ENCODE measurements around the gene UBTD1.
"Not testable (repeated sequence)": the region's sequence is repeated elsewhere in the genome, so short reads cannot be mapped to it uniquely, and the experiment has no call there.

The UBTD1 gene

DNA sequence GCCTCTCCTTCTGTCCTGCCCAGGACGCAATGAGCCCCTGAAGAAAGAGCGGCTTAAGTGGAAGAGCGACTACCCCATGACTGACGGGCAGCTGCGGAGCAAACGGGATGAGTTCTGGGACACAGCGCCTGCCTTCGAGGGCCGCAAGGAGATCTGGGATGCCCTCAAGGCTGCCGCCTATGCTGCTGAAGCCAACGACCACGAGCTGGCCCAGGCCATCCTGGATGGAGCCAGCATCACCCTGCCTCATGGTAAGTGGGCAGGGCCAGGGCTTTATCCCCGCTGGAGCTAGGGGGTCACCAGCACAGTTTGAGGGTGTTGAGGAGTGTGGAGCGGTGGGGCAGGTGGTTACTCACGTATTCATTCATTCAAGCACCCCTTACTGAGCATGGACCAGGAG, 69.2 kb downstream of the UBTD1 start:
- DNase-seq, result no peak

DNA sequence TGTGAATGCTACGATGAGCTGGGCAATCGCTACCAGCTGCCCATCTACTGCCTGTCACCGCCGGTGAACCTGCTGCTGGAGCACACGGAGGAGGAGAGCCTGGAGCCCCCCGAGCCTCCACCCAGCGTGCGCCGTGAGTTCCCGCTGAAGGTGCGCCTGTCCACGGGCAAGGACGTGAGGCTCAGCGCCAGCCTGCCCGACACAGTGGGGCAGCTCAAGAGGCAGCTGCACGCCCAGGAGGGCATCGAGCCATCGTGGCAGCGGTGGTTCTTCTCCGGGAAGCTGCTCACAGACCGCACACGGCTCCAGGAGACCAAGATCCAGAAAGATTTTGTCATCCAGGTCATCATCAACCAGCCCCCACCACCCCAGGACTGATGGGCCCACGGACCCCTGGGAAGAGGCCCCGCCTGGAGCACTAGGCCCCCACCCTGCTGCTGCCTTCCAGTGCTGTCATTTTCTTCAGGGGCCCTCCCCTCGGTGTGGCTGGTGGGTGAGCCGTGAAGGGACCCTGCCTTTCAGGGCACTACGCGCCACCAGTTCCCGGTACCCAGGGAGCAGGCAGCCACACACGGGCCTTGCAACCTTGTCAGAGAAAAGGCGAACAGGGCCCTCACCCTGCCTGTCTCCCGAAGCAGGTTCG, 71.5 kb downstream of the UBTD1 start:
- DNase-seq, result no peak

DNA sequence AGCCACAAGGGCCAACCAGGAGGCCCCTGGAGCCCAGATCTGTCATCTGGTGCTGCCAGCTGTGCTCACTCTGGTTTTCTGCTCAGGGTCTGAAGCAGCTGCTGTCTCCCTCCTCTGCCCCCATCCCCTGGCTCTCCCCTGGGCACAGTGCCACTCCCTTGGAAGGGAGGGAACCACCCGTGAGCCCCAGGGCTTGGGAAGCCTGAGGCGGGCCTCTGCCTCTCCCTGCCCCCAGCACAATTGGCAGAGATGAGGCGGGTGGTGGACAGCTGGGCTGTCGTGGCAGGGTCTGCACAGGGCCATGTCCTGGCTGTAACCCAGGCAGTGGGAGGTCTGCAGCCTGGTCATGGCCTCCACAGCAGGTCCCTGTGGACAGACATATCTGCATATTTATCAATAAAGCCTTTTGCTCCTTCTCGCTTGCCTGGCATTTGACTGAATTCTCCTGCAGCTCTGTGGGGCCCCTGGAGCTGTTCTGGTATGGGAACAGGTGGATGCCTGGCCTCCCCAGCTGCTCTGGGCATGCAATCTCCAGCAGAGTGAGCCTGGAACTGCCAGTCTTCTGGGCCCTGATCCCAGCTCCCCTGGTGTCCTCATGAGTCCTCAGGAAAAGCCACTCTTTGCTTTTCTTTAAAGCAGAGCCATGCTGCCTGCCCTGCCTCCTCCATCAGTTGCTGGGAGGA, 72.2 kb downstream of the UBTD1 start:
- no peak for DNase-seq

DNA sequence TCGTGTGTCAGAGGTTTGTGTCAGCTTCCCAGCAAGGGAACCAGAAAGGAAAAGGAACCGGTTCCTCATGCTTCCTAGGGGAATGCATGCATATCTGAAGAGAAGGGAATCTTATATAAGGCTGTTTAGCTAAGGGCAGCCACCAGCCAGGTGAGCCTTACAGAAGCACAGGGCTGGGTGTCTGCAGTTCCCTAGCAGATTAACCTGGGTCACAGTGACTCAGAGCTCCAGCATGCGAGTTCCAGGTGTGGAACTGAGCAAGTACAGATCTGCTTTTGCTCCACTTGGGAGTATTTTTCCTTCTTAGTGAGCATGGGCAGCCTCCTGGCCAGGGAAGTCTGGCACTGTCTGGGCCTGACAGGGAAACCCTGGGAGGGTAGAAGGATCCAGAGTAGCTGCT, 72.9 kb downstream of the UBTD1 start:
- no peak for DNase-seq

DNA sequence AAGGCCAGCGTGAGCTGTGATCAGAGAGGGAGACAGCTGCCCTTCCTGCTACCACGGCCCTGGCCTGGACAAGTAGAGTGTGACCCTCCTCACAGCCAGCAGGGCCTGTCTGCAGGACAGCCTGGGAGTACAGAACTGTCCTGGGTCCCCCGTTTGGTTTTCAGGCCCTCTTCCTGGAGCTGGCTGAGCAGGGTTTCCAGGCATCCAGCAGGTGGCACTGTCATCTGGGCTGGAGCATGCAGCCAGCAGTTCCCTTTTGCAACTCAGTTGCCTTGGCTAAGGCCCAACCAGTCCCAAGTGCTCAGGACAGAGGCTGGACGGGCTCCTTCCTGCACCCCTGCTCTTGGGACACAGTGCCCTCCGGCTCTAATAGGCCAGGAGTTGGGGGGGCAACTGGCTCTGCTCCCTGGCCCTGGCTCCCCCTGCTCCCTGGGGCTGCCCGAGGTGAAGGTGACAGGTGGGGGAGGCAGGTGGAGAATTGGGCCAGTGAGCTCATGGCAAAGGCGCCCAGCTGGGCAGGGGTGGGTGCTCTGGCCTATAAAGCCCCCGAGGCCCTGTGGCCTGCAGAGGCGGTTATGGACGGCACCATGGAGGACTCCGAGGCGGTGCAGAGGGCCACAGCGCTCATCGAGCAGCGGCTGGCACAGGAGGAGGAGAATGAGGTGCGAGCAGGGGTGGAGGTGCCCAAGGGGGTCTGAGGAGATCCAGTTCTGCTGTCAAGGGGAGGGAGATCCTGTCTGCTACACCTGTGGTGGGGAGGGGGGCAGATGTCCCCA, 73.7 kb downstream of the UBTD1 start, which contains the start of gene ANKRD2:
TSS of gene ANKRD2 (plus strand) at position 566 of the 776 bp plus-strand sequence. CDS start at position 576, 10 bp downstream.
- peak; percentile 7 for DNase-seq

DNA sequence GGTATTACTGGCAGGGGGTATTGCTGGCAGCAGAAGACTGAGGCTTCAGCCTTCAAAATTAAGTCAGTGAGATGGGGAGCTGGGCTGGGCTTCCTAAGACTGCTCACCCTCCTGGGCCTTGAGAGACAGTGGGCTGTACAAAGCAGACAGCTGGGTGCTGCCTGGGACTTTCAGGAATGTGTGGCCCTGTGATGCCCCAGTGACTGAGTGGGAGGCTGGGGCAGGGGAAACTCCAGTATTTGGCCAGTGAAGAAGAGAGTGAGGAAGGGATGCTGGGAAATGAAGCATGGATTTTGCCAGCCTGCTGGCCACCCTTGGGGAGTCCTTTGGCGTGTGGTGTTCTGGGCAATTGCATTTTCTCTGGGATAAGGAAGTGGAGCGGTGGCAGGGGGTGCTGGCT, 74.3 kb downstream of the UBTD1 start:
- no peak for DNase-seq

DNA sequence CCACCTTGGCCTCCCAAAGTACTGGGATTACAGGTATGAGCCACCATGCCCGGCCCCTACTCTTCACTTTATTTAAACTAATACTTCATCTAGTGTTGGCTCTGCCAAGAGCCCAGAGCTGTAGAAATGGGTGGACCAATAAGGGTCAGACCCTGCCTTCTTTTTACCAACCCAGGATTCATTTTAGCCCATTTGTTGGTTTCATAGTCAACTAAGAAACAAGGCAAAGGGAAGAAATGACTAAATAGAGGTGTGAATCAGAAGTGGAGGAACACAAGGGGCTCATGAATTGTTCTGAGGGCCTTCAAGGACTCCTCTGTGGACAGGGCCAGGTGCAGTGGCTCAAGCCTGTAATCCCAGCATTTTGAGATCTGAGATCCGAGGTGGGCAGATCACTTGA, 74.9 kb downstream of the UBTD1 start:
- no peak for DNase-seq

DNA sequence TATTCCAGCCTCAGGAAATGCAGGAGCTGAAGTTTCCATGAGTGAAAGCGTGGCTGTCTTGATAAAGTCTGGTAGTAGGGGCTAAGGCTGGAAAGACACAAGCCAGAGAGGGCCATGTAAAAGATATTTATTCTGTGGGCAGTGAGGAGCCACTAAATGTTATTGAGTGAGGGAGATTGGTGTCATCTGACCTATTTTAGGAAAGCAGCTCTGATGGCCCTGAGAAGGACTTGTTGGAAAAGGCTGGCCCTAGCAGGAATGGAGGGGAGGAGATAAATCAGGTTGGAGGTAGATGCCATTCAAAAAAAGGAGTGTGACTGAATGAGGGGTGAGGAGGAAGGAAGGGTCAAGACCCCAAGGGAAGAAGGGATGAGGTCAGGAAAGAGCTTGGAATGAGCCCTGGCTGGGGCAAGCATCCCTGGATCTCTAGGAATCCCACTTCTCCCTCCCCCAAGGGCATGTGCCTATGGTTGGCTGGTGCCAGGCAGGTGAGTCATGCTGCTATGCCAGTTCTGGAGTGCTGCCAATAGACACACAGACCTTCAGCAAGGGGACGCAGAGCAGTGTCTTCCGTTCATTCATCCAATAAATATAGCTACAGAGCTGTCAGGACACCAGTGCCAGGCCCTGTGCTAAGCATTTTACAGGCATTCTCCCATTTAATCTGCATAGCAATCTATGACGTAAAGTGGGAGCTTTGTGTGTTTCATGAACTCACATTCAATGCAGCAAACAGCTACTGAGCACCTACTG, 75.8 kb downstream of the UBTD1 start:
- DNase-seq, result no peak

DNA sequence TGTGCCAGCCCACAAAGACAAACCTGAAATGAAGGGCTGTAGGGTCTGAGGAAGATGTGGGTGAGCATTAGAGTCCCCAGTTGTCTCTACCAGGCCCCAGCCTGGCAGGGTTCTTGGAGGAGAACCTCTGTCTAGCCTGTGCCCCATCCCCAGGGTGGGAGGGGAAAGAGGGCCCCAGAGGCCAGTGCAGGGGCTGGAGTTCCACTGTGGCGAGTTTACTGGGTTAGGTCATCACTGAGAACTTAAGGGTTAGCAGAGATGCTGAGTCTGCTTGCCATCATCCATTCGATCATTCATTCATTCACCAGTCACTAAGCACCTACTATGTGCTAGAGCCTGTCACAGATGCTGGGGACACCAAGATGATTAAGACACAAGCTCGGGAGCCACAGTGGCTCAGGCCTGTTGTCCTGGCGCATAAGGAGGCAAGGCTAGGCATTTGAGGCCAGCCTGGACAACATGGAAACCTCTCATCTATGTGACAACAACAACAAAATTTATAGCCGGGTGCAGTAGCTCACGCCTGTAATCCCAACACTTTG, 76.5 kb downstream of the UBTD1 start:
- DNase-seq, result no peak

DNA sequence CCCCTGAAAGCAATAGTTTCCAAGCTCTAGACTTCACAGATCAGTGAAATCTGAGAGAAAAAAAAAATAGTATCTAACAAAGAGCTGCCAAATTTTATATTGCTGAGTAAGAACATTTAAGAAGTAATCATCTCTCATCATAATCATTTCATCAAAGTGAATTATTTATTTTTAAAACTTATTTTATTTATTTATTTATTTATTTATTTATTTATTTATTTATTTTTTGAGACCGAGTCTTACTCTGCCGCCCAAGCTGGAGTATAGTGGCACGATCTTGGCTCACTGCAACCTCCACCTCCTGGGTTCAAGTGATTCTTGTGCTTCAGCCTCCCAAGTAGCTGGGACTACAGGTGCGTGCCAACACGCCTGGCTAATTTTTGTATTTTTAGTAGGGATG, 77.8 kb downstream of the UBTD1 start:
- DNase-seq, result not testable (repeated sequence)

DNA sequence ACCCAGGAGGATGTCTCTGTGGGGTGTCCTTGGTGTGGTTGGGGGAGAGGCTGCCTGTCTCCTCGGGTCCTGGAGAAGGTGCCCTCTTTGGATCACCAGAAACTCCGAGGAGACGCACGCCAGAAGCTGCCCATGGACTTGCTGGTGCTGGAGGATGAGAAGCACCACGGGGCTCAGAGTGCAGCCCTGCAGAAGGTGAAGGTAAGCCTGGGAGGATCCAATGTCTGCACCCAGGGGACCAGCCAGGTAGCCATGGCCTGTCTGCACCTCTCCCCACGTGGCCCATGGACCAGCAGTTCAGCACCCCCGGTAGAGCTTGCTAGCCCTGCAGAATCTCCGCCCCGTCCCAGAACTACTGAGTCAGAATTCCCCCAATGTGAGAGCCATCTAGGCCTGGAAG, 79.0 kb downstream of the UBTD1 start:
- DNase-seq, result no peak

DNA sequence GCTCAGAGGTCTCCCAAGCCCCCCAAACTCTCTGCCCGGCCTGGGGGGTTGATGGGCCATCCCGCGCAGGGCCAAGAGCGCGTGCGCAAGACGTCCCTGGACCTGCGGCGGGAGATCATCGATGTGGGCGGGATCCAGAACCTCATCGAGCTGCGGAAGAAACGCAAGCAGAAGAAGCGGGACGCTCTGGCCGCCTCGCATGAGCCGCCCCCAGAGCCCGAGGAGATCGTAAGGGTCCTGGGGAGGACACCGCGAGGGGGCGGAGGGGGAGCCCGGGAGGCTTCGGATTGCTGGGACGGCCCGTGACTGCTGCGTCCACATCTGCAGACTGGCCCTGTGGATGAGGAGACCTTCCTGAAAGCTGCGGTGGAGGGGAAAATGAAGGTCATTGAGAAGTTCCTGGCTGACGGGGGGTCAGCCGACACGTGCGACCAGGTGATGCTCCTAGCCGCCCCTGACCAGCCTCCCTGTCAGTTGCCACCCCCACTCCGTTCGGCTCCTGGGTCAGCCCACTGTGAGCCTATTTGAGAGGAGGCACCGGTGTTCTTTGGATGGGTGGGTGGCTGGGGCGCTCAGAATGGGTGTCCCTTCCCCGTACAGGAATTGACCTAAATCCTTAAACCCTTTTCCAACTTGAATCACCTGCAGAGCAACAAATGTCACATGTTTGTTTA, 79.6 kb downstream of the UBTD1 start:
- no peak for DNase-seq

DNA sequence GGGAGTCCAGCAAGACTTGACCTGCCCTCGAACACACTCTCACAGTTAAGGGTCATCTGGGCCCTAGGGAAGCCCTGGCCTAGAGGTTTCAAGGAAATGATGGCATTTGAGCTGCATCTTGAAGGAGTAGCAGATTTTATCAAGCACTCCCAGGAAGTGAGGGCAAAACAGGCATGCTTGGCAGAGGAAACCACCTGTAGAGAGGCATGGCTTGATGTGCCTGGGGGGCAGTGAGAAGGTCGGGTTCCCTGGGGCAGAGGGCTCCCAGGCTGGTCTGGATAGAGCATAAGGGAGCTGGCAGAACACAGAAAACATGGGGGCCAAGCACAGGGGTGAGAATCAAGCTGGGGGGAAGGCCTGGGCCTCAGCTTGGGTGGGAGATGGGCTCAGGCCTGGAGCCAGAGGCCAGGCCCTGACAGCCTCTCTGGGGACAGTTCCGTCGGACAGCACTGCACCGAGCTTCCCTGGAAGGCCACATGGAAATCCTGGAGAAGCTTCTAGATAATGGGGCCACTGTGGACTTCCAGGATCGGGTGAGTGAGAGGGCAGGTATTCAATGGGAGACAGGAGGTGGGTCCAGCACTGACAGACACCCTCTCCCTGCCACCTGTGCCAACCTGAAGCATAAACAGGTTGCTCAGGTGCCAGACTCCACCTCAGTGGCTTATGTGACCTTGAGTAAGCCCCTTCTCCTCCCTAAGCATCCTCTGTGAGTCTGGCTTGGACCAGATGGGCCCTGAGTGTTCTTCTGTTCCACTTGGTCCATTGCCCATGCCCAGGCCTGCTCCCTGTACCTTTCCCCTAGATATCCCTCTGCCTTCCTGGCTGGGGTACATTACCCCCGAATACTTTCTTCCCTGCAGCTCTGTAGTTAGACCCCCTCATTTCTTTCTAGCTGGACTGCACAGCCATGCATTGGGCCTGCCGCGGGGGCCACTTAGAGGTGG, 82.0 kb downstream of the UBTD1 start:
- no peak for DNase-seq

DNA sequence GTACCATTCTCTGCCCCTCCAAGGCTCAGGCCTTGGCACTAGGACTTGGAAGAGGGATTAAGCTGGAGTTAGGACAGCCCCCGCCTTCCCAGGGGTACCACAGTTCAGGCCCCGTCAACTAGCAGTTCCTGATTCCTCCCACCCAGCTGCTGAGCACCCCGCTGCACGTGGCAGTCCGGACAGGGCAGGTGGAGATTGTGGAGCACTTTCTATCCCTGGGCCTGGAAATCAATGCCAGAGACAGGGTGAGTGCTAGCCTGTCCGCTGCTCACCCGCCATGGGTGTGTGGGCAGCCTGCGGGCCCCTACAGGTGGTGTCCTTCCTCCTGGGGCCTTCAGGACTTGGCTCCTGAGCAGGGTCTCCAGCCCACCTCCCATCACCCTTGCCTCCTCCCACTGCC, 83.4 kb downstream of the UBTD1 start:
- no peak for DNase-seq

DNA sequence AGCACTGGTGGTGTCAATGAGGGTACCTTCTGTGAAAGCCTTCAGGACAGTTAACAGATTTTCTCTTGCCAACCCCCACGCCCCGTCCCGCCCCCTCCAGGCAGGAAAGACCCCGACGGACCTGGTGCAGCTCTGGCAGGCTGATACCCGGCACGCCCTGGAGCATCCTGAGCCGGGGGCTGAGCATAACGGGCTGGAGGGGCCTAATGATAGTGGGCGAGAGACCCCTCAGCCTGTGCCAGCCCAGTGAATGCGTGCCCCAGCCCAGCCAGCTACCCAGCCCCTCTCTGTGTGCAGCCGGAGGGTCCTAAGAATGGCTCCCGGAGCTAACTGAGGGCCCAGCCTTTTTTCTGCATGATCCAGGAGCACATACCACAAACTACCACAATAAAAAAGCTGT, 84.8 kb downstream of the UBTD1 start:
- DNase-seq, result no peak

DNA sequence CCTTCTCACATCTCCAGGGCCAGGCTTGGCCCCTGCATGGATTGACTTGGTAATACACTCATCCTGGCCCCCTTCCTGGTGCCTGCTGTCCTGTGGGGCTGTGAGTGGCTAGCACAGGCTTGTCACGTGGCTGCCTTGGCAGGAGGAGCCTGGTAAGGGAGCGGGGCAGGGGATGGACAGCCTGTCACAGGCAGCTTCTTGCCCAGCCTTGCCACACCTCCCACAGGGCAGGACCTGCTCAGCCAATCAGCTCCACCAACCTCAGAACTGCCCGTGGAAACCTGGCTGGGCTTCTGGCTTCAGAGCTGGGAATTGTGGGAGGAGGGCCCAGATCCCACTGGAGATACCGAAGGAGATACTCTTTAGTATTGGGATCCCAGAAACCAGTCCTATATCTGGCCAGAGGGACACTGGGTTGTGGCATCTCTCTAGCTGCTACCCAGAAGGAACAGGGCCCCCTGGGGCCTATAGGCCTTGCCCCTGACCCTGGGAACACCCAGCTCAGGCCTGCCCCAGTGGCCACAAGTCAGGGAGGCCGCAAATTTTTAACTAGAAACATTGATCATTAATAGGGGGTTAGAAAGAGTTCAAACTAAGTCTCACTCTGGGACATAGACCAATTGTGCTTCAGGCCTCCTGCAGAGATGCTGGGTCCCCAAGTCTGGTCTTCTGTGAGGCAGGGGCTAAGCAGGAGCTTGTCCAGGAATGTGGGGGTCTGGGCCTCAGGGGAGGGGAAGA, 85.5 kb downstream of the UBTD1 start, which contains the start of gene HOGA1:
TSS of gene HOGA1 (plus strand) at position 330 of the 738 bp plus-strand sequence. CDS start at position 645, 315 bp downstream.
- DNase-seq, result no peak

DNA sequence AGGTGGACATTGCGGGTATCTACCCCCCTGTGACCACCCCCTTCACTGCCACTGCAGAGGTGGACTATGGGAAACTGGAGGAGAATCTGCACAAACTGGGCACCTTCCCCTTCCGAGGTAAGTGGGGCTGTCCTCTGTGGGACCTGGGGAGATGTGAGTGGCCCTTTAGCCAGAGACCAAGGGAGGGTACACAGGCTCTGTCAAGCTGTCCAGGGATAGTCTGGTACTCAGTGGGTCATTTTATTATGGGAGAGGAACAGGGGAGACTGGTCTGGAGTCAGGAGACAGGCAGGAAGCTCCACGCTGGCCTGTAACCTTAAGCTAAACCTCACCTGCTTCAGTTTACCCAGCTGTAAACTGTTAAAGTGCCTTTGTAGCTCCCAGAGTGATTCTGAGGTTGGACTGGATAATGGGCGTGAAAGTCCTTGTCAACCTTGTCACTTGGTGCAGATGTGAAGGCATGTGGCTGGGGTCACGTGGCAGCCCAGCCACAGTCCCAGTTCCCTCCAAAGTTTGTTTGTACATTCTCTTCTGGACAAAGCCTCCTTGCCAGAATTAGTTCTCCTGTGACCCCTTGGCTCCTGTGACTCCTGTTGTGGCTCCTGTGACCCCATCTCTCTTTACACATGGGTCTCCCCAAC, 86.2 kb downstream of the UBTD1 start:
- DNase-seq, result no peak

DNA sequence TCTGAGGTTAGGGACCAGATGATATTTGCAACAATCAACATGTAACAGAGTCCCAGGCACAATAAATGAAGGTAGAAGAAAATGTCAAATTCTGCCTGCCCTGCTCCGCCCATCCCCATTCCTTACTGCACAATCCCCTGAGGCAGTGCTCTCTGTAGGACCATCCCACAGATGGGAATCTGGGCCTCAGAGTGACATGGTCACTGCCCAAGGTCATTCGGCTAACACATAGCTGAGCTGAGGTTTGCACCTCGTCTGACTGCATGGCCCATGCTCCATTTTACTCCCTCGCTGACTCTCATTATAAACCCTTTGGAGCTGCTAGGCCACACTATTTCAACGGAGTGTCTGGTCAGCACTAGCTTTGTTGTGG, 86.7 kb downstream of the UBTD1 start:
- DNase-seq, result no peak

DNA sequence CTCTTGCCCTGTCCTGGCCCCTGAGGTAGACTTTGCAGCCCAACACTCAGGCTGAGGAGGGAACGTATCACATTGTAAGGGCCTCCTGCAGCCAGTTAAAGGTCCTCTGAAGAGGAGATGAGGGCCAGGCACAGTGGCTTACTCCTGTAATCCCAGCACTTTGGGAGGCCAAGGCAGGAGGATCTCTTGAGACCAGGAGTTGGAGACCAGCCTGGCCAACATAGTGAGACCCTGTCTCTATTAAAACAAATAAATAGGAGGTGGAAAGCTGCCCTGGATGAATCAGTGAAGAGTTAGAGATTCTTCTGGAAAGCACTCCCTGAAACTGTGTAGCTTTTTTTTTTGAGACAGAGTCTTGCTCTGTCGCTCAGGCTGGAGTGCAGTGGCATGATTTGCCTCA, 88.5 kb downstream of the UBTD1 start:
- no peak for DNase-seq

DNA sequence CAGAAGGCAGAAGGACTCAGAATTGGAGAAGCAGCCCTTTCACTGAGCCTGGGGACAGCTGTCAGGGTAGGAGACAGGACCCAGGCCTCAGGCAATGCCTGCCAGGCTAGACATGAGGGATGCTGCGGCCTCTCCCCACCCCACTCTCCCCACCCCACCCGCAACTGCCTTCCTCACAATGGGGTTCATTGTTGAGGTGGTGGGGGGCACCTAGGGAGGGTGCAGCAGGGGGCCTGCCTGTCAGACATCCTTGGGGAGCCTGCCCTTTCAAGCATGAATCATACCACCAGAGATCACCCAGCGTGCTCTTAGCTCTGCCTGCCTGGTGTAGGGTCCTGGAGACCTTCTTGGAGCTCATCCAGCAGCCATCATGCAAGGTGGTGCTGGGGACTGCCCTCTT, 90.8 kb downstream of the UBTD1 start, which contains the start of gene C10orf62:
TSS of gene C10orf62 (plus strand) at position 243 of the 400 bp plus-strand sequence. CDS start 177 bp downstream, outside the sequence.
- no peak for DNase-seq

Measured in central memory CD4-positive, alpha-beta T cell (primary cell).